Calu3 (cell line): Measurements from ENCODE around the gene CACNA1C. TPM values are rescaled to one million over a fixed set of nuclear protein-coding genes. Genes with fewer than 3 reads are reported as not detected.

Experiments used
- BruUV-seq: library from RNA; stranded (reverse); fragments of 400-500 nt; replicated peaks from 2 replicates; lab custom pipeline; 2021; lab: Mats Ljungman, UMichigan
- CTCF ChIA-PET: fragments of 300-600 bp; sonication (Branson Sonifier 250); formaldehyde crosslinking; loops from one replicate; lab custom pipeline; 2022; ENCODE audit warnings: antibody characterized with exemption; lab: Charles Lee
- DNase-seq: peaks from one replicate; pipeline ENCODE4 v3.0.0; 2022
- H3K27ac Mint-ChIP-seq: one replicate; pipeline ENCODE4 v1.8.0; 2022; ENCODE audit warnings: mixed read lengths; ENCODE audit not compliant: unreplicated experiment
- H3K27me3 Mint-ChIP-seq: one replicate; pipeline ENCODE4 v1.8.0; 2022; ENCODE audit warnings: mixed read lengths; ENCODE audit not compliant: unreplicated experiment
- H3K36me3 Mint-ChIP-seq: one replicate; pipeline ENCODE4 v1.8.0; 2022; ENCODE audit warnings: mild to moderate bottlenecking, moderate library complexity, mixed read lengths; ENCODE audit not compliant: insufficient read depth, unreplicated experiment
- H3K4me1 Mint-ChIP-seq: one replicate; pipeline ENCODE4 v1.8.0; 2022; ENCODE audit warnings: mild to moderate bottlenecking, low read depth, mixed read lengths; ENCODE audit not compliant: unreplicated experiment
- H3K4me3 Mint-ChIP-seq: one replicate; pipeline ENCODE4 v1.8.0; 2022; ENCODE audit warnings: mild to moderate bottlenecking, low read depth, moderate library complexity, mixed read lengths; ENCODE audit not compliant: unreplicated experiment
- H3K9me3 Mint-ChIP-seq: one replicate; pipeline ENCODE4 v1.8.0; 2022; ENCODE audit warnings: low read depth, mixed read lengths; ENCODE audit not compliant: unreplicated experiment
- CTCF ChIP-seq: fragments of 200-600 bp; IDR thresholded peaks from one replicate; pipeline ENCODE4 v1.8.0; 2022; ENCODE audit warnings: antibody characterized with exemption; ENCODE audit not compliant: unreplicated experiment
- intact Hi-C: fragments of 100-400 bp; cut with micrococcal nuclease; formaldehyde crosslinking; loops from one replicate; pipeline ENCODE4 v1.10.0; 2022; ENCODE audit not compliant: unreplicated experiment
- total RNA-seq: library from RNA; stranded (reverse); gene quantifications from 2 replicates; pipeline ENCODE4 v1.2.3, GENCODE V29; 2022

The CACNA1C gene
- total RNA-seq, 1 experiment from 2014 or later = not detected

- Mint-ChIP-seq H3K4me1 (peaks cover 18% of the 10 kb centered on the region), H3K9me3 (no peaks in the 10 kb centered on the region), H3K27ac (no peak overlapping the region), H3K27me3 (peaks cover 87% of the 10 kb centered on the region), H3K36me3 (peaks cover 4% of the 10 kb centered on the region), H3K4me3 (no peak overlapping the region)
- BruUV-seq = no TSS peak
- no peak for TF ChIP-seq CTCF
- CTCF ChIA-PET = no interaction called here
- intact Hi-C loops = no loop called here
- DNase-seq = no peak
Observed at GRCh38 chr12:2629051-2629450, 576.3 kb downstream of the CACNA1C start.

- Mint-ChIP-seq H3K27me3 (peaks cover 95% of the 10 kb centered on the region), H3K9me3 (no peaks in the 10 kb centered on the region), H3K4me1 (peaks cover 22% of the 10 kb centered on the region), H3K27ac (no peak overlapping the region), H3K36me3 (peaks cover 4% of the 10 kb centered on the region), H3K4me3 (no peak overlapping the region)
- BruUV-seq = no TSS peak
- intact Hi-C loops = no loop called here
- TF ChIP-seq CTCF = no peak
- CTCF ChIA-PET = no interaction called here
- DNase-seq = no peak
Observed at GRCh38 chr12:2631653-2632350, 579.0 kb downstream of the CACNA1C start.

GRCh38 chr12:2633176-2633824 is 580.5 kb downstream of the CACNA1C start:
- TF ChIP-seq CTCF = no peak
- Mint-ChIP-seq H3K27me3 (peaks cover 91% of the 10 kb centered on the region), H3K27ac (no peak overlapping the region), H3K36me3 (peaks cover 4% of the 10 kb centered on the region), H3K9me3 (no peaks in the 10 kb centered on the region), H3K4me3 (no peak overlapping the region), H3K4me1 (peaks cover 12% of the 10 kb centered on the region)
- no TSS peak for BruUV-seq
- intact Hi-C loops = no loop called here
- CTCF ChIA-PET = no interaction called here
- no peak for DNase-seq

GRCh38 chr12:2633825-2634200 is 581.0 kb downstream of the CACNA1C start:
- no peak for DNase-seq
- peaks cover 9% of the 10 kb centered on the region for H3K4me1 Mint-ChIP-seq
- CTCF ChIA-PET = no interaction called here
- H3K4me3 Mint-ChIP-seq = no peak overlapping the region
- no peak for TF ChIP-seq CTCF
- H3K9me3 Mint-ChIP-seq = no peaks in the 10 kb centered on the region
- peaks cover 4% of the 10 kb centered on the region for H3K36me3 Mint-ChIP-seq
- no TSS peak for BruUV-seq
- intact Hi-C loops = no loop called here
- H3K27me3 Mint-ChIP-seq = peaks cover 91% of the 10 kb centered on the region
- no peak overlapping the region for H3K27ac Mint-ChIP-seq
